Measurements from ENCODE around the gene ACSS3.
"Not testable (repeated sequence)": the region's sequence is repeated elsewhere in the genome, so short reads cannot be mapped to it uniquely, and the experiment has no call there.

GRCh38 chr12:81119069-81119468 lies 41.2 kb downstream of the ACSS3 start:
- TF ChIP-seq HCFC1 (IDR thresholded peaks at IDR 0.05; ENCODE audit: low read length); CTCF (IDR thresholded peaks at IDR 0.05 in 2 of 3, conservative IDR thresholded peaks at IDR 0.05 in 1 of 3; ENCODE audit: control insufficient read depth in 2 of 3, extremely low read depth in 1 of 3, insufficient read depth in 1 of 3, low read depth in 3 of 3, low read length in 3 of 3); YBX1 (IDR thresholded peaks at IDR 0.05); RB1 (IDR thresholded peaks at IDR 0.05; ENCODE audit: borderline replicate concordance); CEBPB (IDR thresholded peaks at IDR 0.05; ENCODE audit: borderline replicate concordance in 1 of 2, low read depth in 2 of 2, low read length in 2 of 2); RAD21 (IDR thresholded peaks at IDR 0.05; ENCODE audit: insufficient read depth, low read depth, low read length): not testable (repeated sequence)
- TF ChIP-seq, protein P1, sequence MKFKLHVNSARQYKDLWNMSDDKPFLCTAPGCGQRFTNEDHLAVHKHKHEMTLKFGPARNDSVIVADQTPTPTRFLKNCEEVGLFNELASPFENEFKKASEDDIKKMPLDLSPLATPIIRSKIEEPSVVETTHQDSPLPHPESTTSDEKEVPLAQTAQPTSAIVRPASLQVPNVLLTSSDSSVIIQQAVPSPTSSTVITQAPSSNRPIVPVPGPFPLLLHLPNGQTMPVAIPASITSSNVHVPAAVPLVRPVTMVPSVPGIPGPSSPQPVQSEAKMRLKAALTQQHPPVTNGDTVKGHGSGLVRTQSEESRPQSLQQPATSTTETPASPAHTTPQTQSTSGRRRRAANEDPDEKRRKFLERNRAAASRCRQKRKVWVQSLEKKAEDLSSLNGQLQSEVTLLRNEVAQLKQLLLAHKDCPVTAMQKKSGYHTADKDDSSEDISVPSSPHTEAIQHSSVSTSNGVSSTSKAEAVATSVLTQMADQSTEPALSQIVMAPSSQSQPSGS (IDR thresholded peaks at IDR 0.05; ENCODE audit: low read length): not testable (repeated sequence)
